NOMO-1 treated with dmso at 0.1 percent for 144 hours (cell line): ENCODE measurements around the gene DGCR6L.
"Not testable (repeated sequence)": the region's sequence is repeated elsewhere in the genome, so short reads cannot be mapped to it uniquely, and the experiment has no call there.

ENCODE experiments used
- DNase-seq: peaks from one replicate; lab custom pipeline; 2025; ENCODE audit not compliant: unreplicated experiment; lab: John Stamatoyannopoulos, UW

Gene DGCR6L

GRCh38 chr22:20292108-20292507 is 27.8 kb downstream of the DGCR6L start:
- no peak for DNase-seq

GRCh38 chr22:20291604-20292063 is 28.2 kb downstream of the DGCR6L start:
- DNase-seq, result no peak

GRCh38 chr22:20291249-20291586 is 28.6 kb downstream of the DGCR6L start:
- no peak for DNase-seq

GRCh38 chr22:20290578-20291248 is 29.1 kb downstream of the DGCR6L start:
- no peak for DNase-seq

- no peak for DNase-seq
These were observed 29.8 kb downstream of the DGCR6L start for GRCh38 chr22:20290045-20290392.

GRCh38 chr22:20289182-20290044 is 30.4 kb downstream of the DGCR6L start:
- not testable (repeated sequence) for DNase-seq

- DNase-seq, result not testable (repeated sequence)
These were observed 33.0 kb downstream of the DGCR6L start for GRCh38 chr22:20286784-20287423.

GRCh38 chr22:20286312-20286660 is 33.6 kb downstream of the DGCR6L start:
- DNase-seq, result not testable (repeated sequence)

GRCh38 chr22:20285473-20286311 is 34.2 kb downstream of the DGCR6L start:
- peak; percentile 1 for DNase-seq

- no peak for DNase-seq
These were observed 35.3 kb downstream of the DGCR6L start for GRCh38 chr22:20284471-20285086.

GRCh38 chr22:20283674-20284066 is 36.2 kb downstream of the DGCR6L start:
- DNase-seq, result no peak

GRCh38 chr22:20282901-20283673 is 36.8 kb downstream of the DGCR6L start:
- no peak for DNase-seq

- no peak for DNase-seq
These were observed 38.0 kb downstream of the DGCR6L start for GRCh38 chr22:20281891-20282290.

GRCh38 chr22:20281473-20281872 is 38.4 kb downstream of the DGCR6L start:
- not testable (repeated sequence) for DNase-seq

- DNase-seq, result no peak
These were observed 39.0 kb downstream of the DGCR6L start for GRCh38 chr22:20280866-20281265.

GRCh38 chr22:20280163-20280562 is 39.7 kb downstream of the DGCR6L start:
- not testable (repeated sequence) for DNase-seq

GRCh38 chr22:20279662-20280134 is 40.2 kb downstream of the DGCR6L start:
- DNase-seq, result no peak

GRCh38 chr22:20278726-20279490 is 41.0 kb downstream of the DGCR6L start:
- not testable (repeated sequence) for DNase-seq
